Esophagus mucosa (tissue), 1 donor: ENCODE results near the gene RPL23. TPM values are rescaled to one million over a fixed set of nuclear protein-coding genes. Genes with fewer than 3 reads are reported as not detected.

Experiments
- ATAC-seq: fragments of 200-7000 bp; cut with Tn5 transposase; one replicate; pipeline ENCODE4 v1.9.1; 2020
- total RNA-seq: library from RNA; stranded (reverse); gene quantifications from one replicate; pipeline ENCODE4 v1.2.4, GENCODE V29; 2023
- donor health status: DM: yes; HTN: yes; CAD: no.

Gene RPL23
- total RNA-seq = 1,222 TPM

DNA sequence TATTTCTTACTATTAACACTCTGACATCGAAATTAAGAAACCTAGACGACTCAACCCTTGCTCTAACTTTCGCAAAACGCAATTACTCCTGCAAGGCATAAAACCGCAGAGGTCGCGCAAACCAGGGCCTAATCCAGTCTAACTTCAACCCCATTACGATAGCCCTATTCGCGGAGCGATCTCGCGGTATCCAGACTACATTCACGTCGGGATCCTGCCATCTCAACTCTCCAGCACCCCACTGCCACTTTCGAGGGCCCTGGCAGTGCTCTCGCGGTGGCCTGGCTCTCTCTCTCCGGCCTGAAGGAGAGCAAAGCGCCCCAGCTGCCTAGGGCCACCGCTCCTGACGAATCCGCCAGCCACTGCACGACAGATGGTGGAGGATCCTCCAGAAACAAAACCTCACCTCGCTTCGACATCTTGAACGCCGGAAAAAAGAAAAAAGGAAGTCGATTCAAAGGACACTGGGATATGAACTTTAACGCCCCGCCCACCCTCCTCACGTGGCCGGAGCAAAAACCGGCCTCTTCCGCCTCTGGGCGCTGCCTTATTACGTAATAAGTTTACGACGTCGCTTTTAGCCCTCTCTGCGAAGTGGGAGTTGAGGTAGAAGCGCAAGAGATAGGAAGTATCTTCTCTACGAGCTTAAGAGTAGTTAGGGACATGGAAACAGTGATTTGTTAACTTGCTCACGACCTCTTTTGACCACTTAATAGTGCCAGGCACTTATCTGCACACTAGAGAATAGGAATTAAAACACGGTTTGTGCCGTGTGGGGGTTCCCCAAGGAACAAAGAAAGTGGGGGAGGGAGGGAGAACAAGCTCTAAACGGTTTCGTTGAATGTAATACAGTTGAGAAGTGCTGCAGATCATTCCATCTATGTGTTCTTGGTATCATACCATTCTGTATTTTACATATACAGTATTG, at the start of gene RPL23:
Gene RPL23 (minus strand): TSS at position 430 of the 928 bp plus-strand sequence. CDS start 11 bp downstream, at position 419.
- peak; percentile 92 for ATAC-seq

DNA sequence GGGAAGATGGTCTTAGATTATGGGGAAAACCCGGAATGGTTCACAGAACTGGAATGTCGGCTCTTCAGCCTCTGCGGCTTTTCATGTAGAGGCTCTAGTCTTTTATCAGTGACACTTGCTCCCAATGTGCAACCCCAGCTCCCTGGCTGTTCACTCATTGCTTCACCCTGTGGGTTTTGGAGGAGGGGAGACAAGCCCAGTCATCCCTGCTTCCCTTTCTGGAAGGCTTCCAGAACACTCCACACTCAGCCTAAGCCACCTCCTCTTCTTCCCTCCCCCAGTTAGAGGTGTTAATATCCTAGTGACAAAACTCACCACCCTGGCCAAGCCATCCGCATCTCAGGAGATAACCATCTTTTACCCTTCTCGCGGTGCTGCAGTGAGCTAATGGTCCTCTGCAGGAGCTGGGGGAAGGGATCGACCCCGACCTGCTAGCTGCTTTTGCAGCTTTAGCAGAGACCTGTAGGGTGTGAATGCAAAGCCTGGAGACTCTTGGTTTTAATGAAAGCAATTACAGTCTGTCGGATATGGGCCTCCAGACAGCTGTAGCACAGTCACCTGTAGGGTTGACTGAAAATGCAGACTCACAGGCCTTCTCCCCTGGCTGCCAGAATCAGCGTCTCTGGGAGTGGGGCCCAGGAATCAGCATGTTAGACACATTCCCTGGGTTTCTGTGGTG, 47.6 kb upstream of the RPL23 start:
- peak; percentile 9 for ATAC-seq

DNA sequence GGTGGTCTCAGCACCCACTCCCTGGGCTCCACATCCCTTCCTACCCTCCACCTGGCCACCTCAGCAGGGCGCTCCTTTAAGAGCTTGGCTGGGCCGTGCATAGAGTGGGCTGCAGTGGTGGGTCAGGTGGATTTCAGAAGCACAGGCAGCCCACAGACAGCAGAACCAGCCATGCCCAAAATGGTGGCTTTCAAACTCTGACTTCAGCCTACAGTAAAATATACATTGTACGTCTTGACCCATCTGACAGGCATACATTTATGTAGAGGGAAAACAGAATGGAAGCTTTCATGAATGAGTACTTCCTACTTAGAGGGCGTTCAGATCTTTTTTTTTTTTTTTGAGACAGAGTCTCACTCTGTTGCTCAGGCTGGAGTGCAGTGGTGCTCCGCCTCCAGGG, 45.9 kb upstream of the RPL23 start:
- ATAC-seq = no peak

DNA sequence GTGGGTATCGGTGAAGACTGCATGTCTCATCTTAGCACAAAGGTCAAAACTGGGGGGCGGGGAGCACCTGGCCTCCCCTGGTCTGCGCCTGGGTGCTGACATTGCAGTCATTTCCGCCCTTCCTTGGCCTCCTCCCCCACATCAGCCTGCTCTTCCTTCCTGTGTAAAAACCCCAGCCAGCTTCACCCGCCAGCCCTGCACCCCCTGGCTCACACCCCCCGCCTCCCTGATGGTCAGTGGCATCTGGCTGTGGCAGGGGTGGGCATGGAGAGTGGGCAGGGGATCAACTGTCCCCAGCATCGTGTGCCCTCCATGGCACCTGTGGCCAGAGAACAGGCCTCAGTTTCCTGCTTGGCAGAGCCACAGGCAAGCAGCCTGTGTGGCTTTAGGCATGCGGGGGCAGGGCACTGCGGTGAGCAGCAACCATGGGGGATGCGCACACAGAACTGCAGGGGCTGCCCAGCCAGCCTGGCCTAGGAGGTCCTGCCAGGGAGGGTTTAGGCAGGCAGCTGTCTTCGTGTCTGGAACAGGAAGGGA, 45.4 kb upstream of the RPL23 start:
- ATAC-seq = peak; percentile 46

DNA sequence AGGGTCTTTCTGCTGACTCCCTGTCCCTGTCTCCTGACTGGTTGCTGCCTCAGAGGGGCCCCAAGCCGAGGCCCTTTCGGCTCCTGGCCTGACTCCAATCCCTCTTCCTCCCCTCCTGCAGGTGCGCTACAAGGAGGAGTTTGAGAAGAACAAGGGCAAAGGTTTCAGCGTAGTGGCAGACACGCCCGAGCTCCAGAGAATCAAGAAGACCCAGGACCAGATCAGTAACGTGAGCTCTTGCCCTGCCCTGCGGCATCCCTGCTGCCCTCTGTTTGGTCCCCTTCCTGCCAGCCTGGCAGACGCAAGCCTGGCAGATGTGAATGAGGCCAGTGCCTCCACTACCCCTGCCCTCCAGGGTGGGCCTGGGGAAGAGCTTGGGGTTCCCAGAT, 44.8 kb upstream of the RPL23 start:
- no peak for ATAC-seq

DNA sequence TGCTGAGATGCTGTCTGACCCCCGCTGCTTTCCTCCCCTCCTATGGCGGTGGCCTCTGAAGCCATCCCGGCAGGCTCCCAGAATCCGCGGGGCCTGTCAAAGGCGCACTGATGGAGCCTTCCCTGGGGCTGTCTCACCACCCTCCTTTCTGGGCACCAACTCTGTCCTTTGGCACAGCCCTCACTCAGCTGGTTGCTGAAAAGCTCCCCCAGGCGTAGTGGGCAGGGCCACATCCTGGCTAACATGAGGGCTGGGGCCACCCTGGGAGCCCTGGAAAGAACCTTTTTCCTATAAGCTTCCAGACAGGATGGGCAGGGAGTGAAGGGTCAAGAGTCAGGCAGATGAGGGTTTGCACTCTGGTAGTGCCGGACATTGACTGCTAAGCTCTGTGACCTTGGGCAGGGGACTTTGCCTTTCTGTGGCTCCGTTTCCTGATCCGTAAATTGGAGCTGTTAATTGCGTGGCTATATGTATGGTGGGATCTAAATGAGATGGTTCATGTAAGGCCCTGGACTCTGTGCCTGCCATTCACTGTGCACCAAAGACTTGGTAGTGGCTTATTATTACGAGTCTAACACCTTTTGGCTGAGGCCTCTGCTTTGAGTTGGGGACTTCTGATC, 44.3 kb upstream of the RPL23 start:
- ATAC-seq = peak; percentile 9

DNA sequence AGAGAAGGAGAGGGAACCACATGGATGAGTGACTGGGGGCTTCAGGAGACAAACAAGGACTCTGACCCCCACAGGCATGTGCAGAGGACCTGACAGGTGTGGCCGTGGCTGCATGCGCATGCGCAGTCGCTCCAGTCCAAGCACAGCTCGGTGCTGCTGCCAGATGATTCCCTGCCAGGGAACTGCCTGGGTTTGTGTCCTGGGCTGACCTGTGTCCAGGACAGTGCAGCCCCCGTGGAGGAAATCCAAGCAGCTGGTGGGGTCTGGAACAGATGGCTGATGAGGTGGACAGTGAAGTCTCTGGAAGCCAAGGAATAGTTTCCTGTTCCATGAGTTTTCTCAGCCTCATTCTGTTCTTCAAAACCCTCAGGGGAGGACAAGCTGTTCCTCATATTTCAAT, 43.7 kb upstream of the RPL23 start:
- ATAC-seq = no peak

DNA sequence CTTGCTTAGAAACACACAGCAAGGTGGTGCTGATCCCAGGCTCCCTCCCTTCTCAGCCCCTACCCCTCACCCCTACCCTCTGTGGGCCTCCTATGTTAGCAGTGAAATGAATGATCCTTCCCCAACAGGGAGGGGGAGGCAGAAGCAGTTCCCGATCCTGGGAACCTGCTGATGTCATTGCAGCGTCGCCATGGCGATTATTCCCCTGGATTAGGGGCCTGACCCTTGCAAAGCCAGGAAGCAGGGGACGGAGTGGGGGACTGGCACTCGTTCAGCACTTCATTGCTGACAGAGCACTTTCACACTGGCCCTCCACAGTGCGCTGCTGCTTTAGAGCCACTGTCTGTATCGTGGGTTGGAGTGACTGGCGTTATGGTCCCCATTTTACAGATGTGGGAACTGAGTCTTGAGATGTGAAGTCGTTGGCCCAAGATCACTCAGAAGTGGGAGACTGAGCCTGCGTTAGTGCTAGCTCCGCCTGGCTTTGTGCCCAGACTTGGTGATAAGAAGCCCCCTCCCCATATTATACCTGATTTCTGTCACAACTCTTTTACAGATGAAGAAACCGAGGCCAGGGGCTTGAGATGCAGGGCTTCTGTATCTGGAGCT, 42.9 kb upstream of the RPL23 start:
- ATAC-seq = no peak

DNA sequence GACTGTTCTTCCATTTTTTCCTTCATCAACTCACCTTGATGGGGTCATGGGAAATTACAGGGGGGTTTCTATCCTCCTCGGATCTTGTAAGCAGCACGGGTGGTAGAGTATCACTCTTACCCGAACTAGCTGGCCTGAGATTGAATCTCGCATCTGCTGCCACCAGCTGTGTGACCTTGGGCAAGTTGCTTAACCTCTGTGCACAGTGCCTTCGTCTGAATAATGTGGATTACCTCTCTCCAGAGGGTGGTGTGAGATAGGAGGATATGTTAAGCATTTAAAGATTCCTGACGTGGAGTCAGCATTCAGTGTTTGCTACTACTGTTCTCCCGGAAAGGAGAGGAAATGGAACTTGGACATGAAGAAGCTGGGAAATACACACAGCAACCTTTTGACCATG, 40.8 kb upstream of the RPL23 start:
- ATAC-seq = no peak

DNA sequence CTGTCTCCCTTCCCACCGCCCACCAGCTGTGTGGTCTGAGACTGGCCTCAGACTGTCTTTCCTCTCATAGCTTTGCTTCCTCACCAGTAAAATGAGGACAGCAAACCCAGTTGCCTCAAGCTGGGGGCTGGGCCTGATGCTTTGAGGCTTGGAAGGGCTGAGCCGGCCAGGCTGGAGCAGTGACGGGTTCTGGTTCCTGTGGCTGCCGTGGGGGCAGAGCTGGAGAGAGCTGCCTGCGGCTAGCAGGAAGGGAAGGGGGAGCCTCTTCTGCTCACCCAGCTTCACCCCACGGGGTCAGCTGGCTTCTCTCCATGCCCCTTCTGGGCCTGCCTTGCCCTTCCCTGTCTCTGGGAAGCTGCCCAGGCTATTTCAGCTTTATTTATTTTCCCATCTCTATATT, 40.1 kb upstream of the RPL23 start:
- ATAC-seq = no peak

DNA sequence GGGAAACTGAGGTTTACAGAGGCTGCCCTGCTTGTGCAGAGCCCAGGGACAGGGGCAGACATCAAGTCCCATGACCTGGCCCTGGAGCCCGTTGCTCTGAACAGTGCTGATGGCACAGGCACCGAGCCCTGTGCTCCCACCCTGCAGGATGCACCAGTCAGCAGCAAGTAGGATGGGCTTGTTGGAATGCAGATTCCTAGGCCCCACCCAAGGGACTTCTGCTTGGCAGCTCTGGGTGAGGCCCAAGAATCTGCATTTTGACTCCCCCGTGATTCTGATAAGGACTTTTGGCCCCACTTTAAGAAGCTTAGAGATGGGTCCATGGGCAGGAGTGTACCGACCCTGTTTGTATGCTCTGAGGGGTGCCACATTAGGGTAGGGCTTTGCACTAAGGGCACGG, 39.6 kb upstream of the RPL23 start:
- ATAC-seq = no peak

DNA sequence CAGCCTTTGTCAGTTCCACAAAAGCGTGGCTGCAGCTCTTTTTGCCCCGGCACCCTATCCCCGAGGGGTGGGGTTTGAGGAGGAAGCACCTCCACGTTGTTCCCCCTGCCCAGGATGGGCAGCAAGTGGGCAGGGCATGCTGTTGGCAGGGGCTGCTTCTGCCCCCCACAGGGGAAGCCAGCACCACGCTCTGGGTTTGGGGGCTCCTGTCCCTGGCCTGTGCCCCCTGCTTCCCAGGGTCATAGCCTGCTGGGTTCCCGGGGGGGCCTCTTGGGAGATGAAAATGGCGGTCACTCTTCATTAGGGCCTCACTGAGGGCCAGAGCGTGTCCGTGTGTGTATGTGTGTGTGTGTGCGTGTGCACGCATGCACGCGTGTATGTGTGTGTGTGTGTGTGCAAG, 39.1 kb upstream of the RPL23 start:
- peak; percentile 8 for ATAC-seq

DNA sequence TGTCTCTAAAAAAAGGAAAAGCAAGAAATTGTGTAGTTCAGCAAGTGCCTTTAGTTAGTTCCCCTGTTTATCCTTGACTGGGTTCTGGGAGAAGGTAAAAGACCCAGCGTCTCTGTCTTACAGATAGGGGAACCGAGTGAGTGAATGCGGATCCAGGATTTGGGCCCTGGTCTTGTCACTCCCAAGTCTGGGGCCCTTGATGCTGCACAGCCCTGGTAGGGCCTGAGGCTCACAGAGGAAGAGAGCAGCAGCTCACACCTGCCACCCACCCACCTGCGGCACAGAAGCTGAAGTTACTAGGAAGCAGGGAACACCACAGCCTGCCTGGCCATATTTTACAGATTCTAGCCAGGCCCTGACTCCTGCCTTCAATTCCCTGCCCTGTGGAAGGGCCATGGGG, 38.6 kb upstream of the RPL23 start:
- ATAC-seq = no peak

DNA sequence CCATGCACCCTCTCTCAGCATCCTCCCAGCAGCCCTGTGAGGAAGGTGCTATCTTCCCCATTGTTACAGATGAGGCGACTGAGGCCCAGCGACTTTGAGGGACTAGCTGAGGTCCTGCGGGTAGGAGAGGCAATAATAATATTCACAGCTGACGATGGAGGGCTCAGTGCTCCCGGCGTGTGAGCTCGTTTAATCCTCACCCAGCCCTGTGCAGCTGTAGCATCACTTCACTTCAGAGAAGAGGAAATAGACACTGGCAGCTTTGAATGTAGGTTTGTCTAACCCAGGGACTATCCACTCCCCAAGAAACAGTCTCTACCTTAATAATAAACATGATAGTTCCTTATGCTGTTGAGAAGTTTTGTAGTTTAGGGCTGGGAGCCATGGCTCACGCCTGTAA, 37.9 kb upstream of the RPL23 start:
- no peak for ATAC-seq

DNA sequence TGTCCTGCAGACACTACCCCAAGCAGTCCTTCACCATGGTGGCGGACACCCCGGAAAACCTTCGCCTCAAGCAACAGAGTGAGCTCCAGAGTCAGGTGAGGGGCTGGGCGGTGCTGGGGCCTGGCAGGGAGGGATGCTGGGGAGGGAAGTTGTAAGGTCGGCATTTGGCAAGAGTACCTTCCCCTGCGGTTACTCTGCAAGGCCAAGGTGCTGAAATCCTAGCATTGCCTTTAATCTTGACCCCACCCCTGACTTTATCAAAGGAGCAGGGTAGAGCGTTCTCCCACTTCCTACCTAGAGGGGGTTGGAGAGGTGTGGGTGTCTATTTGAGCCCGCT, 36.9 kb upstream of the RPL23 start:
- ATAC-seq = no peak

DNA sequence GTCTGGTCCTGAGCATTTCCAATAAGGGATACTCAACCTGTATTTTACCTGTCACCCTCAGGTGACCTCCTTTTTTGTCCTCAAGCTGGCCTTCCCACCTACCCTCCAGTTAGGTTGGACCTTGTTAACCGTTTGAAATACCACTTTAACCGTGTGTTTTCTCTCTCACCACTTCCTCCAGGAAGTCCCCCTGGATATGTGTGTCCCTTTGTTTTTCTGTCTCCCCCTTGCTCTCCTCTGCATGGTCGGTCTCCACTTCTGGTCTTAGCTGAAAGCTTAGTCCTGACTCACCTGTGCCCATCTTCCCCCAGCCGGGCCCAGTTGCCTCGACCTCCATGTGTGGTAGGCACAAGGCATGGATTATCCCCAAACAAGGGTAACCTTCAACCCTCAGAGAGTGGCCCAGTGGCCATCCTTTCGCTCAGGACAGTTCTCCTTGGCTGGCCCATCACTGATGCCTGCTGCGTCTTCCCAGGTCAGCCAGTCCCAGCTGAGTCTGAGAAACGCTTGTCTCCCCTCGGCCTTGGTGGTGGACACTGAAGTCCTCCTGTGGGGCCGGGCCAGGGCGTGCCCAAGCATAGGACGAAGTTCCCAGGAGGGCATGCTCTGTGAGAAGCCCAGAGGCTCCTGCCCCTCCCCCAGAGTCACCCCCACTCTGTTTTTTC, 36.4 kb upstream of the RPL23 start:
- no peak for ATAC-seq

DNA sequence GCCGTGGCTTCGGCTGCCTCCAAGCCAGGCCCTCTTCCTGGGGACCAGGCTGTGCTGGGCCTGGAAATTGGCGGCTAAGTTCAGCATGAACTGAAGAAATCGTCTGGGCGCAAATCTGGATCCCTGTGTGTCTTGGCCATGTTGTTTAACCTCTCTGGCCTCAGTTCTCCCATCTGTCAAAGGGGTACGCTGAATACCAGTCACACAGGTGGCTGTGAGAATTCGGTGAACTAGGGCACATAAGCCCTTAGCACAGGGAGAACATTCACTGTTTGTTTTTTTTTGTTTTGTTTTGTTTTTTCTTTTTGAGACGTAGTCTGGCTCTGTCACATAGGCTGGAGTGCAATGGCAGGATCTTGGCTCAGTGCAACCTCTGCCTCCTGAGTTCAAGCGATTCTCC, 35.3 kb upstream of the RPL23 start:
- no peak for ATAC-seq

DNA sequence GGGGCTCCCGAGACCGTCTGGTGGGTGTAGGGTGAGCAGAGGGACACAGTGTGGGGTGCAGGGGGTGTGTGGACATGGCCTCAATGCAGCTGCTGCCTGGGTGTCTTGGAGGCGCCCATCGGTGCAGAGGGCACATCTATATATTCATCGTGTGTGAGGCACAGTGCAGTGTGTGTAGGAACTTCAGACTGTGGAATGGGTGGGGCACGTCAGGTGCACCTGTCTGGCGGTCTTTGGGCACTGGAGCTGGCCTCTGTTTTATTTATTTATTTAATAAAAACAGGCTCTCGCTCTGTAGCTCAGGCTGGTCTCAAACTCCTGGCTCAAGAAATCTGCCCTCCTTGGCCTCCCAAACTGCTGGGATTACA, 33.1 kb upstream of the RPL23 start:
- no peak for ATAC-seq

DNA sequence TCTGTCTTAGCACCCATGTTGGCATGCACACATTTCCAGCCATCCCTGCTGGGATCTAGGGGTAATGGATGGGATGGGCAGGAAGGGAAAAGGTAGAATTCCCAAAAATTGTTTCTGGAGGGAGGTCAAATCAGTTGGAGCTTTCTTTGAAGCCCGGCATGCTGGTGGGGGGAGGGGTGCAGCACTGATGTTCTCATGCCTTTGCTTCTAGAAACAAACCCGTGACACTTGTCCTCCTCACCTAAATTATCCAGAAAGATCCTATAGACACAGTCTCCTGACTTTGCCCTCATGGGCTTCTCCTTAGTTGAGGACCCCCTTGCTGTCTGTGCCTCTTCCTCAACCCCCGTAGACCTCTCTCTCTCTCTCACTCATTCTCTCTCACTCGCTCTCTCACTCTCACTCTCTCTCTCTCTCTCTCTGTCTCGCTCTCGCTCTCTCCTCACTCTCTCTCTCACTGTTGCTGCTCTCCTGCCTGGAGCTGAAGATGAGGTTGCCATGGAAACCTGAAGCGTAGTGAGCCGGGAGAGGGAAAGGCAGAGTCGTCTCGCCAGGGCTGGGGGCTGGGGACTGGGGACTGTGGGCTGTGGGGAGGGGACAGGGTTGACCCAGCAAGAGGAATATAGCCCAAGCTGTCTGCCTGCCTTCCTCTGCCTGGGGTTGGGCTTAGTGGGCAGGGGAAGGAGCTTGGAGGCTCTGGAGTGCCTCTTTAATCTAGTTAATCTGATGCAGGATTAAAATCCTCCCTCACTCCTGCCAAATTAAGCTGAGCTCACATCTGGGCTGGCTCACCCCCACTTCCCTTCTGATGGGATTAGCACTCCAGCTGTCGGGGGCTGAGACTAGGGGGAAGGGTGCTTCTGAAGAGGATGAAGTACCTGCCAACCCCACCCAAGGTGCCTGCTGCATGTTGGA, 32.5 kb upstream of the RPL23 start:
- no peak for ATAC-seq

DNA sequence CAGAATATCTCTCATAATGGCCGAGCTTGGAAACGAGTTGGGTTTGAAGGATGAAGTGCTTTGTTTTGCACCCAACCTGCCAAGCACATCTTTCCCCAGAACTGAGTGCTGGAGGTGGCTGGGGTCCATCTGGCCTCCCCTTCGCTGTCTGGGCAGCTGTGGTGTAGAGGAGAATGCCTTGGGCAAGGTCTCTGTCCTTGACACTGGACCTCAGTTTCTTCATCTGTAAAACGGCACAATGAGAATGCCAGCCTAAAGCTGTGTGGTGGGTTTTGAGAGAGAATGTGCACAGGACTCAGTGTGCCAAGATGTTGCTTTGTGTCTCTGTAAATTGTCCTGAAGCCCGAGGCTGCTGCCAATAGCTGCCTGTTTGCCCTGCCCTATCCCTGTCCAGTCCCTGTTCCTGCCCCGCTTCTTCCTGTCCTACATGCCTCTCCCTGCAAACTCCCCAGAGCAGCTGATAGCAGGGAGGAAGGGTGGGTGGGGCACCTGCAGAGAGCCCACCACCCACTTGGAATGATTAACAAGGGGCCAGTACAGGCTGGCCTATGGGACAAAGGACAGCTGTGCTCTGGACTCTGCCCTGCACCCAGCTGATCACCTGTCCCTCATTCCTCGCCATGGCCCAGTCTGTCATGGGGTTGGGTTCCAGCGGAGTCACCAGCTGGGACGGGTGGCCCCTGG, 31.7 kb upstream of the RPL23 start:
- no peak for ATAC-seq
